ENCODE measurements around the gene IL17B. TPM values are rescaled to one million over a fixed set of nuclear protein-coding genes. Genes with fewer than 3 reads are reported as not detected.
A peak's percentile ranks its signal among the peaks of the same experiment; 100 is the strongest.

Gene IL17B
- total and polyA plus RNA-seq, 12 donors, result 1.5 to 20.1 (median 2.9) TPM; not detected in 1

GRCh38 chr5:149382517-149383220 lies 3.6 kb upstream of the IL17B start:
- DNase-seq, result no peak
- no peaks in the 10 kb centered on the region for H3K36me3 ChIP-seq (replicated peaks in 1 of 2)
- peaks cover 21 to 71% of the 10 kb centered on the region in 2 donors for H3K4me1 ChIP-seq (replicated peaks in 1 of 2)
- 73 to 84% (median 78%) methylated on average over 11 to 12 of the region's 12 CpGs for WGBS, 4 donors
- intact Hi-C loops (cut with DNase I), result loop anchor here in 1 of 2 donors (2.0 kb wide), 1 partner anchor 48 kb away; no protein-coding TSS in a partner anchor
- peak overlapping the region in 3 of 5 donors; percentile 0 to 80 (median 62) for H3K27ac ChIP-seq
- no peak overlapping the region for H3K4me3 ChIP-seq
- H3K9me3 ChIP-seq (replicated peaks in 1 of 3), result no peaks in the 10 kb centered on the region
- H3K27me3 ChIP-seq, result no peaks in the 10 kb centered on the region
- TF ChIP-seq CTCF (IDR thresholded peaks at IDR 0.05), result no peak
- no peak for TF ChIP-seq POLR2A (IDR thresholded peaks at IDR 0.05)

DNA sequence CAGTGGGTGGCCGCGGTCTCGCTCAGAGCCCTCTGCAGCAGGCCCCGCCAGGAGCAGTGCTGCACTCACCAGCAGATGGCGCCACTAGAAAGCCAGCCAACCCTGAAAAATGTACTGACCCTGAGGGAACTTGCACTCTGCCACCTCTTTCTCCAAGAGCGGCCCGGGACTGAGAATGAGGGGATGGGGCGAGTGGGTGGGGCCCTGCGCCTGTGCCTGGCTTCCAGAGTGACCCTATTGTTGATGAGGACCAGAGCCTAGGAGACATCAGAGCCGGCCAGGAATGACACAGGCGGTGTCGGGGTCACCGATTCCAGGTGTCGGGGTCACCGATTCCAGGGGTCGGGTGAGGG lies 2.9 kb upstream of the IL17B start:
- WGBS, 4 donors, result 13 to 70% (median 30%) methylated on average over 4 to 16 of the region's 16 CpGs
- peaks cover 14 to 64% of the 10 kb centered on the region in 2 donors for H3K4me1 ChIP-seq (replicated peaks in 1 of 2)

GRCh38 chr5:149381261-149381985 lies 2.3 kb upstream of the IL17B start:
- Histone ChIP-seq H3K27ac (peak overlapping the region in 2 of 5 donors; percentile 62 to 71), H3K9me3 (replicated peaks in 1 of 3) (no peaks in the 10 kb centered on the region), H3K36me3 (replicated peaks in 1 of 2) (no peaks in the 10 kb centered on the region), H3K4me3 (no peak overlapping the region), H3K4me1 (replicated peaks in 1 of 2) (peaks cover 8 to 59% of the 10 kb centered on the region in 2 donors), H3K27me3 (no peaks in the 10 kb centered on the region)
- intact Hi-C loops (cut with DNase I), result loop anchor here in 1 of 2 donors (2.0 kb wide), 1 partner anchor 51 kb away; no protein-coding TSS in a partner anchor
- no peak for TF ChIP-seq CTCF (IDR thresholded peaks at IDR 0.05)
- no peak for DNase-seq
- WGBS, 4 donors, result 49 to 79% (median 62%) methylated on average over 5 to 8 of the region's 8 CpGs

More for the DNA sequence above, 2.9 kb upstream of the IL17B start:
- H3K4me3 ChIP-seq, result no peak overlapping the region
- H3K27ac ChIP-seq, result peak overlapping the region in 2 of 5 donors; percentile 62 to 80
- no peaks in the 10 kb centered on the region for H3K9me3 ChIP-seq (replicated peaks in 1 of 3)
- intact Hi-C loops (cut with DNase I), result loop anchor here (2.0 kb wide), 2 partner anchors 49 to 51 kb away; no protein-coding TSS in a partner anchor
- peak; percentile 78 to 93 (median 84) for DNase-seq
- H3K27me3 ChIP-seq, result no peaks in the 10 kb centered on the region
- H3K36me3 ChIP-seq (replicated peaks in 1 of 2), result no peaks in the 10 kb centered on the region
- TF ChIP-seq POLR2A (IDR thresholded peaks at IDR 0.05) (no peak), CTCF (IDR thresholded peaks at IDR 0.05) (peak; percentile 88 to 98 (median 94))

GRCh38 chr5:149380466-149381121 lies 1.5 kb upstream of the IL17B start:
- no peak overlapping the region for H3K4me3 ChIP-seq
- TF ChIP-seq POLR2A (IDR thresholded peaks at IDR 0.05) (no peak), CTCF (IDR thresholded peaks at IDR 0.05) (no peak)
- peaks cover 5 to 50% of the 10 kb centered on the region in 2 donors for H3K4me1 ChIP-seq (replicated peaks in 1 of 2)
- H3K9me3 ChIP-seq (replicated peaks in 1 of 3), result no peaks in the 10 kb centered on the region
- DNase-seq, result peak in 2 of 7 donors; percentile 42 to 78
- no peaks in the 10 kb centered on the region for H3K36me3 ChIP-seq (replicated peaks in 1 of 2)
- intact Hi-C loops (cut with DNase I), result loop anchor here in 1 of 2 donors (2.0 kb wide), 1 partner anchor 52 kb away; no protein-coding TSS in a partner anchor
- peak overlapping the region in 2 of 5 donors; percentile 62 to 74 for H3K27ac ChIP-seq
- H3K27me3 ChIP-seq, result no peaks in the 10 kb centered on the region
- WGBS, 4 donors, result 63 to 83% (median 73%) methylated on average over 11 to 16 of the region's 16 CpGs

All from adrenal gland (tissue), 12 donors.